GM18505 (cell line): ENCODE results near the gene CCDC182.

ENCODE experiments used
- ATAC-seq: cut with Tn5 transposase; IDR thresholded peaks from one replicate; pipeline ENCODE4 v1.9.1; 2021; ENCODE audit not compliant: unreplicated experiment
- POLR2A ChIP-seq: IDR thresholded peaks from 4 replicates; pipeline ENCODE4 v1.6.1; 2011; ENCODE audit warnings: borderline replicate concordance; ENCODE audit not compliant: insufficient read depth, insufficient read length; ENCODE audit errors: extremely low read depth

Gene CCDC182

GRCh38 chr17:57766318-57766943 lies 21.3 kb upstream of the CCDC182 start:
- ATAC-seq = no peak
- TF ChIP-seq POLR2A = no peak

- no peak for TF ChIP-seq POLR2A
- no peak for ATAC-seq
Observed at GRCh38 chr17:57762452-57763395, 17.6 kb upstream of the CCDC182 start.

- TF ChIP-seq POLR2A = no peak
- no peak for ATAC-seq
Observed at GRCh38 chr17:57761887-57762286, 16.8 kb upstream of the CCDC182 start.

- ATAC-seq = no peak
- no peak for TF ChIP-seq POLR2A
Observed at GRCh38 chr17:57760046-57760445, 14.9 kb upstream of the CCDC182 start.

GRCh38 chr17:57758654-57759053 lies 13.6 kb upstream of the CCDC182 start:
- no peak for TF ChIP-seq POLR2A
- no peak for ATAC-seq

GRCh38 chr17:57757735-57758134 lies 12.6 kb upstream of the CCDC182 start:
- no peak for TF ChIP-seq POLR2A

GRCh38 chr17:57756951-57757350 lies 11.9 kb upstream of the CCDC182 start:
- TF ChIP-seq POLR2A = no peak
- no peak for ATAC-seq

More at GRCh38 chr17:57757735-57758134, 12.6 kb upstream of the CCDC182 start:
- ATAC-seq = no peak

GRCh38 chr17:57755480-57756070 lies 10.5 kb upstream of the CCDC182 start:
- no peak for TF ChIP-seq POLR2A
- no peak for ATAC-seq

GRCh38 chr17:57752031-57752905 lies 7.2 kb upstream of the CCDC182 start:
- ATAC-seq = no peak
- no peak for TF ChIP-seq POLR2A

- no peak for ATAC-seq
- TF ChIP-seq POLR2A = no peak
Observed at GRCh38 chr17:57751348-57751971, 6.4 kb upstream of the CCDC182 start.

GRCh38 chr17:57750895-57751294 lies 5.8 kb upstream of the CCDC182 start:
- TF ChIP-seq POLR2A = no peak
- no peak for ATAC-seq

- no peak for TF ChIP-seq POLR2A
- ATAC-seq = no peak
Observed at GRCh38 chr17:57750109-57750871, 5.2 kb upstream of the CCDC182 start.
